Measurements from ENCODE around the gene TRPC5OS.

The TRPC5OS gene

GRCh38 chrX:111914398-111915090 is 38.6 kb downstream of the TRPC5OS start:
- DNase-seq: peak; percentile 82

DNA sequence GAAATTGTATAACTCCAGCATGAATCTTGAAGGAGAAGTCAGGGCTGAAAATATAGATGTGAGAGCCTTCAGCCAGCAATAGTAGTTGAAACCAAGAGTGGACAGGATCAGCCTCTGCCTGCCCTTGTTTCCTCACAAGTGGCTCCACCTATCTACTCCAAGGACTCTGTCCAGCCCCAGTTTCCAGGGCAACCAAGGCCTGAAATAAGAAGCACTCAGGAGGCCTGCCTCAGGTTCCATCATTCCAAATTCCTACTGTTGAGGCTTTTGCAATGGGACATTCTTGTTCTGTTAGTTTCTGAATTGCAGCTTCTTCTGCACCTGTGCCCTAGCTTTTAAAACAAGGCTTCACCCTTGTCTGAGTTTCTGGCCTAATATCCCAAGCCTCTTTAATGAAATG is 41.6 kb downstream of the TRPC5OS start:
- no peak for DNase-seq

- no peak for DNase-seq
Observed at GRCh38 chrX:111928456-111928855, 52.5 kb downstream of the TRPC5OS start.
